ENCODE results near the gene CYFIP2.

- TF ChIP-seq CTCF (conservative IDR thresholded peaks at IDR 0.05 in 1 of 2, IDR thresholded peaks at IDR 0.05 in 1 of 2; ENCODE audit: low read depth in 1 of 2, low read length in 2 of 2), result no peak
- TF ChIP-seq EZH2 (IDR thresholded peaks at IDR 0.05; ENCODE audit: low read length, missing control alignments), result no peak
These were observed 97.1 kb downstream of the CYFIP2 start for GRCh38 chr5:157362982-157363381.

Data from fibroblast of lung (primary cell).